HG03064 (cell line): ENCODE results near the gene PABPN1.
"Not testable (repeated sequence)": the region's sequence is repeated elsewhere in the genome, so short reads cannot be mapped to it uniquely, and the experiment has no call there.

Experiments
- ATAC-seq: cut with Tn5 transposase; IDR thresholded peaks from one replicate; pipeline ENCODE4 v1.9.1; 2021; ENCODE audit warnings: low read depth; ENCODE audit not compliant: unreplicated experiment

The PABPN1 gene

DNA sequence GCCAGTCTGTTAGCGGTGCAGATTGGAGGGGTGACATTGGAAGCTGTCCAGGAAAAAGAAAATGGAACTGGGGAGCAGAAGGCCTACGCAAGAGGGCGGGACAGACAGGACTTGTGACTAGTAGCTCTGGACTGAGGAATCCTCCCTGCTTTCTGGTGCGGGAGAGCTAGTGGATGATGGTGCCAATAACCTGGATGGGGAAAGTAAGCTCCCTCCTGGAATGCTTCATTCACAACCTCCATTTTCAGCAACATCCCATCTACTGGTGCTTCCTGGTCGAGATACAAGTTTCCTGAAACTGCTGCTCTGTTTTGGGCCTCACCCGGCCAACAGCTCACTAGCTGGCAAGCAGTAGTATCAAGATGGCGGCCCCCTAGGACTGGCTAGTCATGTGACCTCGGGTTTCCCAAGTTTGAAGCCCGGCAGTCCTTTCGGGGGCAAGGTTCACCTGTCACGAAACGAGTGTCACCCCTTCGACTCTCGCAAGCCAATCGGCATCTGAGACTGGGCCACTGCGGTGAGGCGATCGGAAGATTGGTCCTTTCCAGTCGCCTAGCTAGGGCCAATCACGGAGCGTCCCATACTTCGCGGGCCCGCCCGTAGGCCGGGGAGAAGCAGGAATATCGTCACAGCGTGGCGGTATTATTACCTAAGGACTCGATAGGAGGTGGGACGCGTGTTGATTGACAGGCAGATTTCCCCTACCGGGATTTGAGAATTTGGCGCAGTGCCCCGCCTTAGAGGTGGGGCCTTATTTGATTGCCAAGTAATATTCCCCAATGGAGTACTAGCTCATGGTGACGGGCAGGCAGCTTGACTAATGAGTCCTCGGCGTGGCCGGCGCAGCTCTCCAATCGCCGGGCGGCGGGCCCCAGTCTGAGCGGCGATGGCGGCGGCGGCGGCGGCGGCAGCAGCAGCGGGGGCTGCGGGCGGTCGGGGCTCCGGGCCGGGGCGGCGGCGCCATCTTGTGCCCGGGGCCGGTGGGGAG is at the start of gene PABPN1:
PABPN1 (plus strand) TSS at position 874 of the 988 bp plus-strand sequence; CDS start at position 887, 13 bp downstream.
- ATAC-seq: peak; percentile 88

DNA sequence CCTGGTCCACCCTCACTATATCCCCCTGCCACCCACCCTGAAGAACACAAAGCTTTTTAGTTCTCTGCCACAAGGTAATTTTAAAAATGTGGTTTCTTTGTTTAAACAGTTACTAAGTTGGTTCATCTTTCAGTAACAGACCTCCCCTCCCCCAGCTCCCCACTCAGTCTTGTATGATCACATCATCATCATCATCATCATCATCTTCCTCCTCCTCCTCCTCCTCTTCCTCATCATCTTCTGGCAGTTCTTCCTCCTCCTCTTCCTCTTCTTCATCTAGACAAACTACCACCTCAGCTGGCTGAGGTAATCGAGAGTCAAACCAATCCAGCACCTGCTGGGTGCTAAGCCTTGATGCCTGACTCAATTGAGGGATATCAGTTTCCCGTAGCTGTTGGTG is 45.8 kb upstream of the PABPN1 start:
- ATAC-seq: no peak

GRCh38 chr14:23277189-23277588 is 44.1 kb upstream of the PABPN1 start:
- ATAC-seq: no peak

DNA sequence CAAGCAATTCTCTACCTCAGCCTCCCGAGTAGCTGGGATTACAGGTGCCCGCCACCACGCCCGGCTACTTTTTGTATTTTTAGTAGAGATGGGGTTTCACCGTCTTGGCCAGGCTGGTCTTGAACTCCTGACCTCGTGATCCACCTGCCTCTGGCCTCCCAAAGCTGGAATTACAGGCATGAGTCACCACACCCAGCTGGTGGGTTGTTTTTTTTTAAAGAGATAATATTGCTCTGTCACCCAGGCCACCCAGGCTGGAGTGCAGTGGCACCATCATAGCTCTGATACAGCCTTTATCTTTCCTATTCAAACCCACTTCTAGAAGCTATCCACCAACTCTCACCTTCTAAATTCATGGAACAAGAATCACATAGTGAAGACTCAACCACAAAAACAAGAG is 43.3 kb upstream of the PABPN1 start:
- ATAC-seq: not testable (repeated sequence)

GRCh38 chr14:23281247-23281646 is 40.0 kb upstream of the PABPN1 start:
- ATAC-seq: no peak

- no peak for ATAC-seq
These were observed 36.4 kb upstream of the PABPN1 start for GRCh38 chr14:23284654-23285529.

- ATAC-seq: peak; percentile 23
These were observed 35.7 kb upstream of the PABPN1 start for GRCh38 chr14:23285530-23286019.

DNA sequence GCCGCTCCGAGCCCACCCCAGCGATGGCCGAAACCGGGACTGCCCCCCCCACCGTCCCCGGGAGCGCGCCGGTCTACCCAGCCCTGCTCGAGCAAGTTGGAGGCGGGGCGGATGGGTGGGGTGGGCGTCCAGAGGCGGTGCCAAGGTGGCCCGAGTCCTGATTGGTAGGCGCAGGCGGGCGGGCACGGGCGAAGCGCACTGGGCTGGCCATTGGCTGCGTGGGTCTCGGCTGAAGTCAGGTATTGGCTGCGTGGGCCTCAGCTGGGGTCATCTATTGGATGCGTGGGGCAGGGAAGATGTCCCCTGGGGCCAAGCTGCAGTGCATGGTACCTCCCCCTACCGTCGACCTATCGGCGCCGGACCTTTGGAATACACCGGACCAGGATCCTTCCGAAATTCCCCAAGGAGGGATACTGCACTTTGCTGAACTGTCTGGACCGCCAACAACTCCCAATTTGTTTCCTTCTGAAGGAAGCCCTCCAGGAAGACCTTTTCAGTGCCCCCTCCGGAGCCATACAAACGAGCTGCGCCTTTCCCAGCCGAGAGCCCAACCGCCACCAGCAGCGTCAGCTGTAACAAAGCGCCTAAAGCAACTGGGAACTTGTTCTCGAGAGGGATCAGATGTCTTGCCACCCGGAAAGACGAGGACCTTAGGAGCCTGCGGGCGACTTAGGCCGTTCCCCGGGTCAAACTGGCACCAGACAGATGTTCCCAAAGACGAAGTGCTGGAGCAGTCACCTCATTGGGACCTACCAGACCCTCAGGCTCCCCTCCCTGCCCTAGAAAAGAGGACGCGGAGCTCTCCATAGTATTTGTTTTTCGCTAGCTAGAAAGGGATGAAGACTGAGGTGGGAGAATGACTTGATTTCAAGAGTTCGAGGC is 35.0 kb upstream of the PABPN1 start, which contains the start of gene HOMEZ:
HOMEZ (minus strand) TSS at position 113 of the 882 bp plus-strand sequence. CDS start 180 bp downstream, outside the sequence.
- peak; percentile 97 for ATAC-seq

- no peak for ATAC-seq
These were observed 34.3 kb upstream of the PABPN1 start for GRCh38 chr14:23286902-23287479.

- no peak for ATAC-seq
These were observed 26.3 kb upstream of the PABPN1 start for GRCh38 chr14:23294734-23295561.

DNA sequence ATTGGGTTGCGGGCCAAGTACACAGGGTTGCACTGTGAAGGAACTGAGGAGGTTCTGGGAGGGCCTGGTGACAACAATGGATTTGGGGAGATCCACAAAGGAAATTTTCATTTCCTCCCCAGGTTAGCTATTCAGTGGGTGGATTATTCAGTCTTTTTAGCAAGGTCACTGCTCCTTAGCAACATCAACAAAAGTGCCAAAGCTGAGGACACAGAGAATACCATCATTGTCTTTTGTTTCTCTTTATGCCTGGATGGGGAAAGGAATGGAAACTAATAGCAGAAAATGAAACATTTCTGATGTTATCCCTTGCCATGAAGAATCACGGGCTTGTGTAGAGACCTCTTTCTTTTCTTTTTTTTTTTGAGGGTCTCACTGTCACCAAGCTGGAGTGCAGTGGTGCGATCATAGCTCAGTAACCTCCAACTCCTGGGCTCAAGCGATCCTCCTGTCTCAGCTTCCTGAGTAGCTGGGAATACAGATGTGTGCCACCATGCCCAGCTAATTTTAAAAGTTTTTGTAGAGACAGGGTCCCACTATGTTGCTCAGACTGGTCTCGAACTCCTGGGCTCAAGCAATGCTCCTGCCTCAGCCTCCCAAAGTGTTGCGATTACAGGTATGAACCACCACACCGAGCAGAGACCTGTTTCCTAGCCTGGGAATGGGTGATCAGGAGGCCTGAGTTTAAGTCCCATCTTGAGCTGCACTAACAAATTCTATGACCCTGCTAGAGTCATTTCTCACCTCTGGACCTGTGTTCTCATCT is 25.1 kb upstream of the PABPN1 start:
- ATAC-seq: no peak

DNA sequence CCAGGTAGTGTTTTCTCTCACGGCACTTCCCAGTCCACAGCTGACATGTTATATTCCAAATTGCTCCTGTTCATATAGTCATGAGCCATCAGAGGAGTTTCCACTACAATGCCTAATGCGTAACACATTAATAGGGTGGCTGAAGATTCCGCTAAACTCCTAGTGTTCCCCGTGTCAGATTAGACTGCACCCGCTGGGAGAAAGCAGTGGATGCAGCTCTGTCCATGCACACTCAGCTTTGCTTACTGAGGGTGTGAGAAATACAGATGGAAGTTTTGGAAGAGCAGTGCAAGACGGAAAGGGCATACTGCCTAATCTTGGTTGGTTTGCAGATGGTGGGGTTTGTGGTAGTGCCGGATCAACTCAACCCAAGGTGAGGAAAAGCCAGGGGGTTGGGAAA is 24.2 kb upstream of the PABPN1 start:
- ATAC-seq: no peak

GRCh38 chr14:23297611-23298277 is 23.5 kb upstream of the PABPN1 start:
- ATAC-seq: no peak

DNA sequence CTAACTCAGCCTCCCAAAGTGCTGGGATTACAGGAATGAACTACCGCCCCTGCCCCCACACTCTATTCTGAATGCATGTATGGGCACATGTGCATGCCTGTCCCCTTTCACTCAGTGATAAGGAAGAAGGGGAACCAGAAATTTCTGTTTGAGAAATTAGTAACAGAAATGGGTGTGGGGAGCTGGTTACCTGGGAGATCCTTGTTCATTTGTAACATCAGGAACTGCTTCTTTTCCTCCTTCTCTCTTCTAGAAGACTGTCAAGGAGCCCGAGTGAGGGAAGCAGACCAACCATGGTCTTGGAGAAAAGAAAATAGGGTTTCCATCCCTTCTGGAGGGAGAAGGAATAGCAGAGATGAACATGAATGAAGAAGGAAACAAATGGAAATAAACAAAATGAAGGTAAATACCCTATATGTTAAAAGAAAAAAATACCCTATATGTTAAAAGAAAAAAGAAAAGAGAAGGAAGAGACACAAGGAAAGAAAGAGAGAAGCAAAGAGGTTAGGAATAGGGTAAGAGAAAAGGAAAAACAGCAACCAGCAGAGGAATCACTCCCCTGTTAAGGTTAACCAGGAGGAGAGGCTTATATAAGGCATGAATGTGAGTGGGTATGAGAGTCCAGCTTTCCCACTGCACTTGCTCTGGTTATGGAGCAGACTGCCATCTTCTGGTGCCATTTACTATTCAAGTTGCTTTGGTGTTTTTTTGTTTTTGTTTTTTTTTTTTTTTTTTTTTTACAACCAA is 21.9 kb upstream of the PABPN1 start:
- ATAC-seq: no peak

- no peak for ATAC-seq
These were observed 21.1 kb upstream of the PABPN1 start for GRCh38 chr14:23299986-23300686.

- ATAC-seq: no peak
These were observed 20.5 kb upstream of the PABPN1 start for GRCh38 chr14:23300687-23301223.
